ENCODE measurements around the gene HMGA1.

The HMGA1 gene

DNA sequence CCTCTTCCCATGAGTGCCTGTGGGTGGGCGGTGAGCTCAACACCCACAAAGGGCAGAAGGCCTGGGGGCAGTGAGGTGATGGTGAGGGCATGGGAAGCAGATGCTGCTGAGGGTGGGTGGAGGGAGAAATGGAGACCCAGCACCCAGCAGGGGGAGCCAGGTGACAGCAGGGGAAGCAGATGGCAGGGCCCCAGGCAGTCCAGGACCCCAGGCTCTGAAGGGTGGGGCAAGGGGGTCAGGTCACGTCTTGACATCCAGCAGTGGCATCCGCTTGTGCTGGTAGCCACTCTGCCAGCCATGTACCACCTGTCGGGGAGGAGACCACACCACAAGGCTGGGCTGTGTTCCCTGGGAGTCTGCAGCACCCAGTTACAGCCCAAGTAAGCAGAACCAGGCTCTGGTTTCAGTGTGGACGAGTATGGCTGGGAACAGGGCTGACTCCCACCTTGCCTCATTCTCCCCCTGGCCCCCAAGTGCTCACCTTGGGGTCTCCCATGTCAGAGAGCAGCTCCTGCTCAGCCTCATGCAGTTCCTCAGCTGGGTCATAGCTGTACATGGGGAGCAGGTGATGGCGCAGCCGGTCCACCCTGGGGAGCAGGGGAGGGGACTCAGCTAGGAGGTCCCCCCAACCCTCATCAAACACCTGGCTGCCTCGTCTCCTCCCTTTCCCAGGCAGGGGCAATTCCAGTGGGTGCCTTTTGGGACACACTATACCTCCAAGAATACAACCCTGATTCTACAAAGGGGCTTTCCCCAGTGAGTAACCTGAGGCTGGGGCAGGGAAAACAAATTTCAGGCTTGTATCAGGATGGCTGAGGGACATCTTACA lies 10.1 kb downstream of the HMGA1 start:
- Histone ChIP-seq H3K27me3 (ENCODE audit: insufficient read depth, low read depth) (no peaks in the 10 kb centered on the region), H3K4me3 (IDR thresholded peaks at IDR 0.05; ENCODE audit: insufficient read depth, low read depth, low read length) (no peak overlapping the region), H3K27ac (peak overlapping the region; percentile 50; the same call in 1 of the 2 replicates), H3K4me2 (no peak overlapping the region), H3K79me2 (ENCODE audit: insufficient read depth, low read depth) (peaks cover 10% of the 10 kb centered on the region; the same call in 1 of the 2 replicates), H3K36me3 (ENCODE audit: insufficient read depth) (no peaks in the 10 kb centered on the region), H2AFZ (ENCODE audit: low read depth) (no peak overlapping the region), H3K9ac (no peak overlapping the region), H3K4me1 (ENCODE audit: low read depth, poor library complexity, severe bottlenecking) (peaks cover 56% of the 10 kb centered on the region), H4K20me1 (ENCODE audit: insufficient read depth) (no peaks in the 10 kb centered on the region)
- TF ChIP-seq CTCF (conservative IDR thresholded peaks at IDR 0.05; ENCODE audit: low read depth, low read length) = peak; percentile 42; the same call in 1 of the 2 replicates

- H3K4me3 ChIP-seq (IDR thresholded peaks at IDR 0.05; ENCODE audit: insufficient read depth, low read depth, low read length) = no peak overlapping the region
- peak overlapping the region; percentile 73; the same call in 1 of the 2 replicates for H3K9ac ChIP-seq
- H3K4me2 ChIP-seq = peak overlapping the region; percentile 85
- H3K27ac ChIP-seq = peak overlapping the region; percentile 53; the same call in 1 of the 2 replicates
- H2AFZ ChIP-seq (ENCODE audit: low read depth) = no peak overlapping the region
- peaks cover 48% of the 10 kb centered on the region for H3K4me1 ChIP-seq (ENCODE audit: low read depth, poor library complexity, severe bottlenecking)
- no peaks in the 10 kb centered on the region for H4K20me1 ChIP-seq (ENCODE audit: insufficient read depth)
- H3K36me3 ChIP-seq (ENCODE audit: insufficient read depth) = no peaks in the 10 kb centered on the region
- H3K79me2 ChIP-seq (ENCODE audit: insufficient read depth, low read depth) = peaks cover 6% of the 10 kb centered on the region; the same call in 1 of the 2 replicates
- H3K27me3 ChIP-seq (ENCODE audit: insufficient read depth, low read depth) = no peaks in the 10 kb centered on the region
- TF ChIP-seq CTCF (conservative IDR thresholded peaks at IDR 0.05; ENCODE audit: low read depth, low read length) = no peak
Measured at GRCh38 chr6:34247481-34248197, 11.0 kb downstream of the HMGA1 start.

- H4K20me1 ChIP-seq (ENCODE audit: insufficient read depth) = no peaks in the 10 kb centered on the region
- peak overlapping the region; percentile 73 for H3K9ac ChIP-seq
- peak overlapping the region; percentile 96 for H2AFZ ChIP-seq (ENCODE audit: low read depth)
Measured at GRCh38 chr6:34248198-34248726, 11.6 kb downstream of the HMGA1 start.

More at GRCh38 chr6:34248198-34248726, 11.6 kb downstream of the HMGA1 start:
- Histone ChIP-seq H3K4me1 (ENCODE audit: low read depth, poor library complexity, severe bottlenecking) (peaks cover 45% of the 10 kb centered on the region), H3K27ac (peak overlapping the region; percentile 53), H3K79me2 (ENCODE audit: insufficient read depth, low read depth) (peaks cover 6% of the 10 kb centered on the region; the same call in 1 of the 2 replicates), H3K27me3 (ENCODE audit: insufficient read depth, low read depth) (no peaks in the 10 kb centered on the region), H3K4me3 (IDR thresholded peaks at IDR 0.05; ENCODE audit: insufficient read depth, low read depth, low read length) (no peak overlapping the region), H3K36me3 (ENCODE audit: insufficient read depth) (no peaks in the 10 kb centered on the region), H3K4me2 (peak overlapping the region; percentile 85)
- TF ChIP-seq CTCF (conservative IDR thresholded peaks at IDR 0.05; ENCODE audit: low read depth, low read length) = no peak

All from KMS-11 (cell line).